MM.1S (cell line): ENCODE data around the gene PIK3C2G.
A peak's percentile ranks its signal among the peaks of the same experiment; 100 is the strongest.

Source experiments
- DNase-seq: peaks from one replicate; pipeline ENCODE4 v3.0.0-alpha.2; 2015
- H2AFZ ChIP-seq: fragments of 300-600 bp; sonication (generic); 2 replicates; pipeline ENCODE4 v1.6.0; 2016; ENCODE audit warnings: antibody characterized with exemption, low read length
- H3F3A ChIP-seq: fragments of 300-600 bp; sonication (generic); 2 replicates; pipeline ENCODE4 v1.6.1; 2016; ENCODE audit warnings: mild to moderate bottlenecking, antibody characterized with exemption, low read length, moderate library complexity, mixed read lengths; ENCODE audit not compliant: insufficient read depth
- H3K27ac ChIP-seq: fragments of 300-600 bp; sonication (generic); 2 replicates; pipeline ENCODE4 v1.5.1; 2016; ENCODE audit warnings: mild to moderate bottlenecking, low read length
- H3K27me3 ChIP-seq: fragments of 300-600 bp; sonication (generic); replicated peaks from 2 replicates; pipeline ENCODE4 v1.6.0; 2016; ENCODE audit warnings: low read length; ENCODE audit not compliant: insufficient read depth
- H3K36me3 ChIP-seq: fragments of 300-600 bp; sonication (generic); replicated peaks from 2 replicates; pipeline ENCODE4 v1.6.1; 2016; ENCODE audit warnings: mild to moderate bottlenecking, low read length, mixed read lengths; ENCODE audit not compliant: insufficient read depth
- H3K4me1 ChIP-seq: fragments of 300-600 bp; sonication (generic); 2 replicates; pipeline ENCODE4 v1.6.1; 2016; ENCODE audit warnings: low read length, mixed read lengths
- H3K4me2 ChIP-seq: fragments of 300-600 bp; sonication (generic); 2 replicates; pipeline ENCODE4 v1.6.0; 2016; ENCODE audit warnings: low read depth, low read length
- H3K4me3 ChIP-seq: fragments of 300-600 bp; sonication (generic); 2 replicates; pipeline ENCODE4 v1.5.1; 2016; ENCODE audit warnings: low read length, mixed read lengths
- H3K79me2 ChIP-seq: fragments of 300-600 bp; sonication (generic); 2 replicates; pipeline ENCODE4 v1.6.1; 2016; ENCODE audit warnings: mixed run types, low read length, mixed read lengths
- H3K9ac ChIP-seq: fragments of 300-600 bp; sonication (generic); 2 replicates; pipeline ENCODE4 v1.6.1; 2016; ENCODE audit warnings: low read length, mixed read lengths
- H3K9me2 ChIP-seq: fragments of 300-600 bp; sonication (generic); replicated peaks from 2 replicates; pipeline ENCODE4 v1.6.1; 2016; ENCODE audit warnings: mild to moderate bottlenecking, low read length, mixed read lengths; ENCODE audit not compliant: insufficient read depth
- H3K9me3 ChIP-seq: fragments of 300-600 bp; sonication (generic); replicated peaks from 2 replicates; pipeline ENCODE4 v1.6.1; 2016; ENCODE audit warnings: mild to moderate bottlenecking, low read length, mixed read lengths; ENCODE audit not compliant: insufficient read depth
- H4K20me1 ChIP-seq: fragments of 300-600 bp; sonication (generic); 2 replicates; pipeline ENCODE4 v1.6.1; 2016; ENCODE audit warnings: mild to moderate bottlenecking, low read length, moderate library complexity, mixed read lengths; ENCODE audit not compliant: insufficient read depth
- CTCF ChIP-seq: fragments of 300-600 bp; sonication (generic); IDR thresholded peaks from 2 replicates; pipeline ENCODE4 v1.5.1; 2016; ENCODE audit warnings: antibody characterized with exemption, low read length, mixed read lengths
- EZH2 ChIP-seq: fragments of 300-600 bp; sonication (generic); optimal IDR thresholded peaks from 2 replicates; pipeline ENCODE3; 2017; ENCODE audit warnings: low read depth, mild to moderate bottlenecking, antibody characterized with exemption, low read length, mixed read lengths
- EZH2phosphoT487 ChIP-seq: fragments of 300-600 bp; sonication (generic); IDR thresholded peaks from 2 replicates; pipeline ENCODE4 v1.6.1; 2018; ENCODE audit warnings: antibody characterized with exemption, low read length

The PIK3C2G gene

DNA sequence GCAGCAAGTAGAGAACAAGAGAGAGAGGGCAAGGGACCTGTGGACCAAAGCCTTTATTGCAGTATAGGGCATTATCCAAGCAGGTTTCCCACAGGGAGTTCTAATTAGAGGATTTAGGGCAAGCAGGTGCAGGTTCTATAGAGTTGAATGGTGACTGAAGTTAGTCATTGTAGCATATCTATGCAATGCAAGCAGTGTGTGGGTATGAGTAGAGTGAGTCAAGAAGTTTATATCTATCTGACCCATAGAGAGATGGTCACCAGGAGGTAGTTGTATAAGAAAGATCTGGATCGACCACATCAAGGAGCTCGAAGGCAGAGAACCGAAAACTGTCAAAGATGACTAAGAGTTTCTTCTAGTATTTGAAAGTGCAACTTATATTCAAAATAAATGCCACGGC is 309.2 kb downstream of the PIK3C2G start:
- H3K9me3 ChIP-seq = no peaks in the 10 kb centered on the region
- TF ChIP-seq EZH2 (no peak), EZH2phosphoT487 (no peak), CTCF (no peak)
- no peaks in the 10 kb centered on the region for H3K9me2 ChIP-seq
- H3K4me3 ChIP-seq = no peak overlapping the region
- DNase-seq = peak; percentile 45
- no peak overlapping the region for H3K9ac ChIP-seq
- no peak overlapping the region for H3K4me2 ChIP-seq
- H4K20me1 ChIP-seq = no peaks in the 10 kb centered on the region
- H3K27ac ChIP-seq = no peak overlapping the region
- no peaks in the 10 kb centered on the region for H3K79me2 ChIP-seq
- no peaks in the 10 kb centered on the region for H3F3A ChIP-seq
- H3K36me3 ChIP-seq = no peaks in the 10 kb centered on the region
- H3K27me3 ChIP-seq = no peaks in the 10 kb centered on the region
- no peaks in the 10 kb centered on the region for H3K4me1 ChIP-seq
- no peak overlapping the region for H2AFZ ChIP-seq

DNA sequence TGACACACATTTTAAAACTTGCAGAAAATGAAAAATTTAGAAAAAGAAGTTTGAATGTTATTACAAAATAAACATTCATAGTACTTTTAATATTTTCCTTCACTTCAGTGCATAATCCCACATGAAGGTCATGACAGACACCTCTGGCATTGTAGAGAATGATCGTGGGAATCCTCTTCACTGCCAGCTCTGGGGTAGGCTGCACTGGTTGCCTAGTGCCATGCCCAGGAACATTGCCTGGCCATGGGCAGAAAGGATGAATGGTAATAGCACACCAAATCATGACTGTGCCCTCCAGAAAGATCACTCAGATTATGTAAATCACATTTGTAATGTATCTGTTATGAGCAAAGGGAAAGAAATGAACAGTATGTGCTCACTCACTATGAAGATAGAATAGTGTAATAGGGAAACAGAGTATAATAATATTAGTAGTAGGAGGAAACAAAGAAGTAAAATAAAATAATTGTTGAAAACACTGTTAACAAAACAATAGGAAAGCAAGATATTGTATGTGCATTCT is 314.8 kb downstream of the PIK3C2G start:
- Histone ChIP-seq H3K4me3 (no peak overlapping the region), H3K4me2 (no peak overlapping the region), H3K9me2 (no peaks in the 10 kb centered on the region), H3K36me3 (no peaks in the 10 kb centered on the region), H4K20me1 (no peaks in the 10 kb centered on the region), H3K9ac (no peak overlapping the region), H3K9me3 (no peaks in the 10 kb centered on the region), H3K27ac (no peak overlapping the region), H3F3A (no peaks in the 10 kb centered on the region), H3K4me1 (no peaks in the 10 kb centered on the region), H3K79me2 (no peaks in the 10 kb centered on the region), H2AFZ (no peak overlapping the region), H3K27me3 (no peaks in the 10 kb centered on the region)
- no peak for DNase-seq
- no peak for TF ChIP-seq EZH2
- no peak for TF ChIP-seq CTCF
- TF ChIP-seq EZH2phosphoT487 = no peak

DNA sequence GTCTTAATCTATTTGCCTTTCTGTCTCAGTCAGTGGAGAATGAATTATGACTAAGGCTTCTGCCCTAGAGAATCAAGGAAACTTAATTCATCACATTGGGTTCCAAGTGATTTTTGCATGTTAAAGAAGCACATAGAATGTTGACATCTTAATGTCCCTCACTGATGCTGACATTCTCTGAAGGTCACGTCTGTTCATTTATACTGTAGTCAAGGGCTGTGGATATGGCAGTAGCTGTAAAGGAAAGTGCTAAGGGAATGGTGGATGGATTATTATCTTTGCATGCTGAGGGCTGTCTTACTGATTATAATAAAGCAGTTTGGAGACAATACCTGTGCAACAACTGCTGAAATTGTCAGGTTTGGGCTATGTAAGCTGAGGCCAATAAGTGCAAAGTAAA is 315.3 kb downstream of the PIK3C2G start:
- Histone ChIP-seq H3K27me3 (no peaks in the 10 kb centered on the region), H3F3A (no peaks in the 10 kb centered on the region), H3K9me3 (no peaks in the 10 kb centered on the region), H3K36me3 (no peaks in the 10 kb centered on the region), H3K4me1 (no peaks in the 10 kb centered on the region), H3K4me3 (no peak overlapping the region), H3K4me2 (no peak overlapping the region), H3K27ac (no peak overlapping the region), H2AFZ (no peak overlapping the region), H3K9ac (no peak overlapping the region), H3K79me2 (no peaks in the 10 kb centered on the region), H3K9me2 (no peaks in the 10 kb centered on the region), H4K20me1 (no peaks in the 10 kb centered on the region)
- DNase-seq = no peak
- no peak for TF ChIP-seq EZH2phosphoT487
- TF ChIP-seq EZH2 = no peak
- no peak for TF ChIP-seq CTCF
